HepG2 (cell line): ENCODE measurements around the gene ATXN2. TPM values are rescaled to one million over a fixed set of nuclear protein-coding genes. Genes with fewer than 3 reads are reported as not detected.

ENCODE experiments used
- ATAC-seq: fragments of 200-7000 bp; cut with Tn5 transposase; 3 replicates; pipeline ENCODE4 v1.9.1; 2020; ENCODE audit warnings: mild to moderate bottlenecking, moderate library complexity
- BruUV-seq: library from RNA; stranded (reverse); fragments of 400-500 nt; replicated peaks from 2 replicates; lab custom pipeline; 2021; lab: Mats Ljungman, UMichigan
- CTCF ChIA-PET: fragments of 300-600 bp; formaldehyde crosslinking; extraction: SDS; loops from one replicate; lab custom pipeline; 2021; ENCODE audit warnings: low total read pairs, inconsistent platforms, low intra/inter-chr PET ratio; lab: Yijun Ruan, JAX
- POLR2A ChIA-PET: fragments of 350-600 bp; sonication (Branson Sonifier 250); formaldehyde crosslinking; loops from one replicate; lab custom pipeline; 2020; ENCODE audit warnings: antibody characterized with exemption, inconsistent platforms; lab: Yijun Ruan, JAX
- DNase-seq: peaks from one replicate; pipeline ENCODE4 v3.0.0-alpha.2; 2015; ENCODE audit warnings: low spot score
- FAIRE-seq: peaks from 3 replicates; lab custom pipeline; 2011; peaks lifted over from hg19 to GRCh38; lab: Jason Lieb, UNC
- H2AFZ ChIP-seq: one replicate; pipeline ENCODE4 v1.6.1; 2011; ENCODE audit warnings: low read length, inconsistent platforms
- H3K27ac ChIP-seq: fragments of 300-600 bp; 3 replicates; pipeline ENCODE4 v1.8.0; 2011; ENCODE audit warnings: mixed run types, mild to moderate bottlenecking, mixed read lengths, low read length, inconsistent platforms; ENCODE audit not compliant: insufficient read depth; ENCODE audit errors: extremely low read length
- H3K27me3 ChIP-seq, 2 experiments: fragments of 200-600 bp in 1 of 2; 2 replicates in 1 of 2; 3 replicates in 1 of 2; pipeline versions ENCODE4 v1.6.0 to v1.8.0; 2011; ENCODE audit warnings: low read length in 2 of 2, mild to moderate bottlenecking in 2 of 2, moderate library complexity in 2 of 2, inconsistent platforms in 1 of 2; ENCODE audit not compliant: insufficient read depth in 2 of 2, control insufficient read depth in 1 of 2
- H3K36me3 ChIP-seq, 2 experiments: fragments of 200-600 bp in 1 of 2; replicated peaks in 1 of 2; 2 replicates in 1 of 2; 3 replicates in 1 of 2; pipeline versions ENCODE4 v1.5.1 to v1.8.0; 2011; ENCODE audit warnings: low read length in 2 of 2, inconsistent platforms in 1 of 2; ENCODE audit not compliant: insufficient read depth in 2 of 2, control insufficient read depth in 1 of 2
- H3K4me1 ChIP-seq: 2 replicates; pipeline ENCODE4 v1.5.1; 2012; ENCODE audit warnings: low read length, inconsistent platforms; ENCODE audit not compliant: insufficient read depth
- H3K4me2 ChIP-seq: 2 replicates; pipeline ENCODE4 v1.6.0; 2011; ENCODE audit warnings: low read depth, low read length, inconsistent platforms
- H3K4me3 ChIP-seq, 3 experiments: fragments of 200-600 bp in 1 of 3; sonication (generic), shearing (Covaris generic) in 1 of 3; replicated peaks in 1 of 3; 2 replicates each; pipeline ENCODE4 v1.5.1; 2011 to 2016; ENCODE audit warnings: low read length in 3 of 3, inconsistent platforms in 2 of 3, low read depth in 2 of 3, mild to moderate bottlenecking in 2 of 3, control low read depth in 1 of 3, mixed read lengths in 1 of 3; ENCODE audit not compliant: insufficient read depth in 1 of 3
- H3K79me2 ChIP-seq: one replicate; pipeline ENCODE4 v1.6.1; 2011; ENCODE audit warnings: low read length, inconsistent platforms; ENCODE audit not compliant: insufficient read depth
- H3K9ac ChIP-seq: 2 replicates; pipeline ENCODE4 v1.6.0; 2011; ENCODE audit warnings: mild to moderate bottlenecking, low read depth, low read length, inconsistent platforms; ENCODE audit not compliant: insufficient read depth
- H3K9me3 ChIP-seq: 2 replicates; pipeline ENCODE4 v1.5.1; 2012; ENCODE audit warnings: mild to moderate bottlenecking, low read length
- H4K20me1 ChIP-seq: 2 replicates; pipeline ENCODE4 v1.6.0; 2011; ENCODE audit warnings: inconsistent platforms, mild to moderate bottlenecking, low read length, moderate library complexity; ENCODE audit not compliant: insufficient read depth
- ARNT ChIP-seq: fragments of 450-650 bp; IDR thresholded peaks from 2 replicates; pipeline ENCODE4 v1.6.1; 2017
- NCOA2 ChIP-seq: sonication (generic); formaldehyde crosslinking; IDR thresholded peaks from 2 replicates; pipeline ENCODE4 v1.8.0; 2022; ENCODE audit warnings: inconsistent platforms
- SMAD3 ChIP-seq: sonication (generic); formaldehyde crosslinking; IDR thresholded peaks from 2 replicates; pipeline ENCODE4 v1.4.0; 2020; ENCODE audit warnings: missing genetic modification reagents
- TBP ChIP-seq: sonication (generic); formaldehyde crosslinking; IDR thresholded peaks from 2 replicates; pipeline ENCODE4 v1.5.0; 2020; ENCODE audit warnings: missing genetic modification reagents
- ZNF550 ChIP-seq: sonication (generic); formaldehyde crosslinking; IDR thresholded peaks from 2 replicates; pipeline ENCODE4 v1.4.0; 2020; ENCODE audit warnings: mild to moderate bottlenecking, missing genetic modification reagents, borderline replicate concordance
- WGBS: methylation state at CpG from one replicate; pipeline ENCODE4 v1.1.6; 2017; ENCODE audit warnings: low lambda C conversion rate; 5-methylcytosine and 5-hydroxymethylcytosine counted together
- in situ Hi-C: cut with HindIII; loops from 2 replicates; pipeline ENCODE4 v1.10.0; 2017; ENCODE audit warnings: low pct_unique_long_range_greater_than_20kb; ENCODE audit not compliant: extremely low pct_ligation_motif_present
- intact Hi-C: fragments of 100-400 bp; cut with micrococcal nuclease; formaldehyde crosslinking; loops from one replicate; pipeline ENCODE4 v1.10.0; 2022; ENCODE audit not compliant: unreplicated experiment
- polyA plus RNA-seq, 8 experiments: library from polyadenylated mRNA; depleted of rRNA in 3 of 8; stranded (reverse) in 7 of 8; unstranded in 1 of 8; fragments of >200 nt; fragmentation: Illumina TruSeq in 4 of 8; extraction: Trizol in 4 of 8; gene quantifications; 2 replicates each; pipeline versions ENCODE4 v1.2.1 to v1.2.3, GENCODE V29; 2011 to 2016; ENCODE audit warnings: low read depth in 4 of 8, missing spikeins in 1 of 8, mixed read lengths in 1 of 8; ENCODE audit not compliant: insufficient read depth in 1 of 8
- total RNA-seq, 5 experiments: library from RNA; depleted of rRNA; stranded (reverse); fragments of >200 nt; fragmentation: Illumina TruSeq; extraction: Trizol; gene quantifications; 2 replicates each; pipeline ENCODE4 v1.2.3, GENCODE V29; 2016; ENCODE audit warnings: low read depth in 1 of 5
- TF ChIP-seq, protein P1 (sequence below): sonication (generic); formaldehyde crosslinking; IDR thresholded peaks from 2 replicates; pipeline ENCODE4 v1.5.0; 2020; ENCODE audit warnings: missing genetic modification reagents

The ATXN2 gene
- total and polyA plus RNA-seq, 2 of the 13 experiments (the other 11 are each of a cell fraction or from before 2014, with no cell fraction given) = 18.1 to 27.1 TPM

DNA sequence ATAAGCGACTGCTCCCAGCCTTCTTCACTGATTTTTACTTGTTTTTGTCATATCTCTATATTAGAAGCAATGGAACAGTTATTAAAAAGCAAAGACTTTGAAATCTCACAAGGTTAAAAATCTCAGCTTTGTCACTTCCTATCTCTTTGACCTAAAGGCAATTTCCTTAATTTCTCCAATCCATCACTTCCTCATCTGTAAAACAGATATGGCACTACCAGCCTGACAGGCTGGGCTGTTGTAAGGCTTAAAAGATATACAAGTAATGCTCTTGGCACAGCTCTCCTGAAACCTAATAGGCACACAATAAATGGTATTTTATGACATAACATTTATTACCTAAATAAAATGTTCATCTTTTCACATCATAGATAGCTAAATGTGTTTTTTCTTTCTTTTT is 25.6 kb downstream of the ATXN2 start (continued):
- no peak for TF ChIP-seq ARNT

DNA sequence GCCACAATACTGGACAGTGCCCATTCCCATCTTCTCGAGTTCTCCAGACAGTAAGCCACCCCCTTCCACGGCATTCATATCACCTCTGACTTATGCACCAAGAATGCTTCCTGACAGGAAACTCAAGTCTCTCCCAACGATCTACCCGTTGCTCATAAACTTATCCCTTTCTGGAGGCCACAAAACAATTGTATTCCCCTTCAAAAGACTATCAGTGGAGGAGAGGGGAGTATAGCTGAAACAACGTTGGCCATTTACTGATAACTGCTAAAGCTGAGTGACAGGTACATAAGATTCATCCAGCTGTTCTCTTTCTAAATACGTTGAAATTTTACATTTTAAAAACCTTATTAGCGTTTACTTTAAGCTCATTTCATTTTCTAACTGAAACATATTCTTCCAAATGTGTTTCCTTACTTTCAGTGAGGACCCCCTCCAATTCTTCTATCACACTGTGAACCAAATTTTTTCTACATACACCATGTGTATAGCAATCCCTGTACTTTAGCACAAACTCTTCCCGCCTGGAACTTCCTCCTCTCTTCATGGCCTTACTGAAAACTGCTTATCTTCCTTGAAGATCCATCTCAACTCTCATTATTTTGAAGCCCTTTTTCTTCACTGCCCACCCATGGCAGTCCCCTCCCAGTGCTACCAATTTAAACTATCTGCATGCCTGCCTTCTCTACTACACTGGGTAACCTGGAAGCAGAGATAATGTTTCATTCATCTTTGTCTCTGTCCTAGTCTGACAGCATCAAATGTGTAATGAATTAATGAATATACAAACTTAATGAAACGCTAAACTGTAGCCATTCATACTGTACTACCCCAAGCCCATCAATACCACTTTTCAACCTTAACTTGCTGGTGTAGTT is 28.8 kb downstream of the ATXN2 start:
- Histone ChIP-seq H3K79me2 (peaks cover 71% of the 10 kb centered on the region), H3K9ac (no peak overlapping the region), H2AFZ (no peak overlapping the region), H3K27me3 (no peaks in the 10 kb centered on the region), H3K4me3 (no peak overlapping the region), H3K4me1 (no peaks in the 10 kb centered on the region), H4K20me1 (peaks cover 12% of the 10 kb centered on the region), H3K9me3 (no peaks in the 10 kb centered on the region), H3K27ac (no peak overlapping the region), H3K4me2 (no peak overlapping the region), H3K36me3 (peaks cover 2 to 8% of the 10 kb centered on the region in 2 experiments; a peak in 4 of 5 replicates)
- ChIA-PET CTCF (no interaction called here), POLR2A (no interaction called here)
- ATAC-seq = peak; percentile 38; the same call in 2 of the 3 replicates
- BruUV-seq = no TSS peak
- in situ Hi-C loops (no loop called here), intact Hi-C loops (no loop called here)
- DNase-seq = no peak
- 84% methylated on average over 9 of the region's 9 CpGs for WGBS
- no peak for TF ChIP-seq ZNF550 (CRISPR knock-in tag)
- TF ChIP-seq, protein P1, sequence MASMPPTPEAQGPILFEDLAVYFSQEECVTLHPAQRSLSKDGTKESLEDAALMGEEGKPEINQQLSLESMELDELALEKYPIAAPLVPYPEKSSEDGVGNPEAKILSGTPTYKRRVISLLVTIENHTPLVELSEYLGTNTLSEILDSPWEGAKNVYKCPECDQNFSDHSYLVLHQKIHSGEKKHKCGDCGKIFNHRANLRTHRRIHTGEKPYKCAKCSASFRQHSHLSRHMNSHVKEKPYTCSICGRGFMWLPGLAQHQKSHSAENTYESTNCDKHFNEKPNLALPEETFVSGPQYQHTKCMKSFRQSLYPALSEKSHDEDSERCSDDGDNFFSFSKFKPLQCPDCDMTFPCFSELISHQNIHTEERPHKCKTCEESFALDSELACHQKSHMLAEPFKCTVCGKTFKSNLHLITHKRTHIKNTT (CRISPR knock-in tag) = no peak
- no peak for TF ChIP-seq TBP (CRISPR knock-in tag)
- TF ChIP-seq SMAD3 = no peak
- no peak for TF ChIP-seq NCOA2
- no peak for FAIRE-seq
